ENCODE results near the gene GFRA4. TPM values are rescaled to one million over a fixed set of nuclear protein-coding genes. Genes with fewer than 3 reads are reported as not detected.

The GFRA4 gene
- total and polyA plus RNA-seq, 4 donors: not detected

- WGBS, 2 donors: 33 to 36% methylated on average over 18 of the region's 18 CpGs
- DNase-seq (peak; percentile 68 to 78 (median 69)), ATAC-seq (ENCODE audit: insufficient read depth, low FRiP score) (no peak)
- Histone ChIP-seq H3K4me3 (no peak overlapping the region), H3K36me3 (ENCODE audit: control insufficient read depth in 4 of 4, insufficient read depth in 4 of 4, low read length in 4 of 4) (no peaks in the 10 kb centered on the region), H3K27ac (ENCODE audit: low read depth in 1 of 2, low read length in 1 of 2) (peak overlapping the region in 1 of 2 donors; percentile 37), H3K27me3 (ENCODE audit: control insufficient read depth in 3 of 3, insufficient read depth in 3 of 3, low read length in 2 of 3) (no peaks in the 10 kb centered on the region), H3K9me3 (ENCODE audit: control insufficient read depth in 4 of 4, insufficient read depth in 3 of 4, low read length in 3 of 4) (no peaks in the 10 kb centered on the region), H3K9ac (ENCODE audit: insufficient read depth in 1 of 2, low read length in 2 of 2) (no peak overlapping the region), H3K4me1 (ENCODE audit: control insufficient read depth in 5 of 5, insufficient read depth in 5 of 5, low read length in 5 of 5) (peaks cover 0 to 11% (median 0%) of the 10 kb centered on the region in 5 donors)
- TF ChIP-seq CTCF (IDR thresholded peaks at IDR 0.05; ENCODE audit: control extremely low read depth, extremely low read depth): peak; percentile 61
These were observed 47.7 kb upstream of the GFRA4 start for GRCh38 chr20:3710703-3711483.

- Histone ChIP-seq H3K4me1 (ENCODE audit: control insufficient read depth in 5 of 5, insufficient read depth in 5 of 5, low read length in 5 of 5) (peaks cover 0 to 11% (median 0%) of the 10 kb centered on the region in 5 donors), H3K27ac (ENCODE audit: low read depth in 1 of 2, low read length in 1 of 2) (no peak overlapping the region), H3K4me3 (no peak overlapping the region), H3K36me3 (ENCODE audit: control insufficient read depth in 4 of 4, insufficient read depth in 4 of 4, low read length in 4 of 4) (no peaks in the 10 kb centered on the region), H3K9me3 (ENCODE audit: control insufficient read depth in 4 of 4, insufficient read depth in 3 of 4, low read length in 3 of 4) (no peaks in the 10 kb centered on the region), H3K9ac (ENCODE audit: insufficient read depth in 1 of 2, low read length in 2 of 2) (no peak overlapping the region), H3K27me3 (ENCODE audit: control insufficient read depth in 3 of 3, insufficient read depth in 3 of 3, low read length in 2 of 3) (no peaks in the 10 kb centered on the region)
- WGBS, 2 donors: 52 to 59% methylated on average over 6 of the region's 6 CpGs
- ATAC-seq (ENCODE audit: insufficient read depth, low FRiP score): no peak
- DNase-seq: peak in 1 of 3 donors; percentile 34
- no peak for TF ChIP-seq CTCF (IDR thresholded peaks at IDR 0.05; ENCODE audit: control extremely low read depth, extremely low read depth)
These were observed 46.8 kb upstream of the GFRA4 start for GRCh38 chr20:3710011-3710466.

GRCh38 chr20:3707508-3707899 lies 44.3 kb upstream of the GFRA4 start:
- Histone ChIP-seq H3K9ac (ENCODE audit: insufficient read depth in 1 of 2, low read length in 2 of 2) (no peak overlapping the region), H3K4me3 (no peak overlapping the region), H3K27ac (ENCODE audit: low read depth in 1 of 2, low read length in 1 of 2) (no peak overlapping the region), H3K9me3 (ENCODE audit: control insufficient read depth in 4 of 4, insufficient read depth in 3 of 4, low read length in 3 of 4) (no peaks in the 10 kb centered on the region), H3K4me1 (ENCODE audit: control insufficient read depth in 5 of 5, insufficient read depth in 5 of 5, low read length in 5 of 5) (peaks cover 0 to 11% (median 0%) of the 10 kb centered on the region in 5 donors), H3K27me3 (ENCODE audit: control insufficient read depth in 3 of 3, insufficient read depth in 3 of 3, low read length in 2 of 3) (no peaks in the 10 kb centered on the region), H3K36me3 (ENCODE audit: control insufficient read depth in 4 of 4, insufficient read depth in 4 of 4, low read length in 4 of 4) (no peaks in the 10 kb centered on the region)
- DNase-seq (no peak), ATAC-seq (ENCODE audit: insufficient read depth, low FRiP score) (no peak)
- WGBS, 2 donors: 93 to 94% methylated on average over 3 of the region's 3 CpGs
- TF ChIP-seq CTCF (IDR thresholded peaks at IDR 0.05; ENCODE audit: control extremely low read depth, extremely low read depth): no peak

Measured in lung (tissue), 12 donors.